IPS-18a (cell line): ENCODE data around the gene SGCE.

Experiments used
- H3K27ac ChIP-seq: one replicate; pipeline ENCODE4 v1.5.1; 2013; ENCODE audit warnings: low read length
- H3K27me3 ChIP-seq: one replicate; pipeline ENCODE4 v1.6.1; 2013; ENCODE audit warnings: mild to moderate bottlenecking, low read length; ENCODE audit not compliant: control insufficient read depth, insufficient read depth
- H3K36me3 ChIP-seq: one replicate; pipeline ENCODE4 v1.6.1; 2013; ENCODE audit warnings: low read depth, low read length; ENCODE audit not compliant: control insufficient read depth
- H3K4me1 ChIP-seq: one replicate; pipeline ENCODE4 v1.6.1; 2013; ENCODE audit warnings: low read depth, low read length; ENCODE audit not compliant: control insufficient read depth
- H3K4me3 ChIP-seq: one replicate; pipeline ENCODE4 v1.5.1; 2013; ENCODE audit warnings: low read length
- H3K9ac ChIP-seq: one replicate; pipeline ENCODE4 v1.6.1; 2013; ENCODE audit warnings: mild to moderate bottlenecking, low read length, moderate library complexity
- H3K9me3 ChIP-seq: one replicate; pipeline ENCODE4 v1.6.1; 2013; ENCODE audit warnings: low read depth, low read length; ENCODE audit not compliant: control insufficient read depth

The SGCE gene

DNA sequence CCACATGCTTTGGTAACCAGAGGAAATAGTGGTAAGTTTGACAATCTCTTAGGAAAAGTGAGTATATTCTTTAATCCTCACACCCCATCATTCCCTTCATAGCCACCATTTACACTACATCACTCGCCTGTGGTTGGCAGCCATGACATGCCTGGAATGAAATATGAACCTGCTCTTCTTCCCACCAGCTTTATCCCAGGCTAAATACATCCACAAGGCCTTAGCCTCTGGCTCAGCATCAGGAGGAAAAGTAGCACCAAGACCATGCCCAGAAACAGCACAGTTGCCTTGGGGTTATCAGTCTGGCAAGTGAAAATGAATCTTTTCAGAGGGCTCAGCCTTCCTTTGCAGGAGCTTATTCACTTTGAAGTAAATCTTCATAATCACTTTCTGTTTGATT lies 40.3 kb downstream of the SGCE start:
- H3K27ac ChIP-seq, result no peak overlapping the region
- no peak overlapping the region for H3K9ac ChIP-seq
- no peaks in the 10 kb centered on the region for H3K27me3 ChIP-seq
- H3K4me3 ChIP-seq, result no peak overlapping the region
- H3K4me1 ChIP-seq, result no peaks in the 10 kb centered on the region
- no peaks in the 10 kb centered on the region for H3K36me3 ChIP-seq
- H3K9me3 ChIP-seq, result no peaks in the 10 kb centered on the region

DNA sequence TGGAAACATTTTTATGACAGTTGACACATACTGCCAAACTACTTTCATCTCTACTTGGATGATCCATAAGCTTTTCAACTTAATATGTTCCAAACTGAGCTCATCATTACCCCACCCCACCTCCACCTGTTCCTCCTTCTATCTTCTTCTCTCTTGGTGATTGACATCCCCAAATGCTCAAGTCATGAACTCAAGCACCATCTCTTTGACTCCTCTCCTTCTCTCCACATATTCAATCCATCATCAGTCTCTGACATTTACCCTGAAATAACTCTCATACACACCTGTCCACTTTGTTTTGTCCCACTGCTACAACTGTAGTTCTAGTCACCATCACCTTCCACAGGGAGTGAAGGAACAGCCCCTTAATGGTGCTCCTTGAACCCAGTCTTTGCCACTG lies 43.3 kb downstream of the SGCE start:
- no peak overlapping the region for H3K4me3 ChIP-seq
- no peaks in the 10 kb centered on the region for H3K4me1 ChIP-seq
- no peak overlapping the region for H3K9ac ChIP-seq
- no peaks in the 10 kb centered on the region for H3K36me3 ChIP-seq
- H3K27me3 ChIP-seq, result no peaks in the 10 kb centered on the region
- no peaks in the 10 kb centered on the region for H3K9me3 ChIP-seq
- H3K27ac ChIP-seq, result no peak overlapping the region

DNA sequence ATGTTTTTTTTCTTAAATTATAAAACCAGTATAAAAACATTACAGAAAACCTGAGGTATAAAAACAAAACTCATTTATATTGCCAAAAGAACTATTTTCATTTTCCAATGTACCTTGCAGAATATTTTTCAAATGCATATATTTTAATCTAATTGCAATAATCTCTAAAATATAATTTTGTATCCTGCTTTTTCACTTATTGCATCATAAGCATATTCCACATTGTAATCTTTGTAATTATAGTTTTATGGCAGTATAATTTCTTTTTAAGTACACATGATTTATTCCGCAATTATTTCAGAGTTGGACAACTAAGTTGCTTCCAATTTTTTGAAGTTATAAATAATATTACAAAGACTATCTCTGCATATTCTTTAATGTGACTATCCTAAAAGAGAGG lies 43.7 kb downstream of the SGCE start:
- H3K36me3 ChIP-seq, result no peaks in the 10 kb centered on the region
- no peak overlapping the region for H3K27ac ChIP-seq
- H3K4me1 ChIP-seq, result no peaks in the 10 kb centered on the region
- no peak overlapping the region for H3K4me3 ChIP-seq
- no peaks in the 10 kb centered on the region for H3K27me3 ChIP-seq
- no peaks in the 10 kb centered on the region for H3K9me3 ChIP-seq
- H3K9ac ChIP-seq, result no peak overlapping the region

DNA sequence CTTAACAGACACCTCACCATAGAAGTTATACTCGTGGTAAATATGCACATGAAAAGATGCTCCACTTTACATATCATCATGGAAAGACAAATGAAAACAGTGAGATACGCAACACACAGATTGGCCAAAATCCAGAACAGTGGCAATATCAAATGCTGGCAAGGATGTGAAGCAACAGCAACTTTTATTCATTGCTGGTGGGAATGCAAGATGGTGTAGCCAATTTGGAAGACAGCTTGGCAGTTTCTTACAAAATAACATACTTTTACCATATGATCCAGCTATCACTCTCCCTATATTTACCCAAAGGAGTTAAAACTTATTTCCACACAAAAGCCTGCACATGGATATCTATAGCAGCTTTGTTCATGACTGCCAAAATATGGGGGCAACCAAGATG lies 46.4 kb downstream of the SGCE start:
- no peak overlapping the region for H3K27ac ChIP-seq
- no peaks in the 10 kb centered on the region for H3K36me3 ChIP-seq
- no peaks in the 10 kb centered on the region for H3K4me1 ChIP-seq
- H3K9ac ChIP-seq, result no peak overlapping the region
- H3K27me3 ChIP-seq, result no peaks in the 10 kb centered on the region
- no peaks in the 10 kb centered on the region for H3K9me3 ChIP-seq
- H3K4me3 ChIP-seq, result no peak overlapping the region

DNA sequence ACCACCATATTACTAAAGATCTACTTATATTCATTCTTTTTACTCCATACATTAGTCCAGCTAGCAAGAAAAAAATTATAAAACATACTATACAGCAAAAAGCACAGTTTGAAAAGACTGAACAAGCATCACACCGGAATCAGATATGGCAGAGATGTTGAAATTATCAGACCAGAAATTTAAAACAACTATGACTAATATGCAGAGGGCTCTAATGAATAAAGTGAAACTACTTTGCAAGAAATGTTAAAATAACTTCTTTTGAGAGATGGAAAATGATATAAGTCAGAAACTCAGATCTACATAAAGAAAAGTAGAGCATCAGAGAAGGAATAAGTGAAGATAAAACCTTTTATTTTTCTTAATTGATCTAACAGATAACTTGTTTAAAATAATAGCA lies 50.9 kb downstream of the SGCE start:
- Histone ChIP-seq H3K9me3 (no peaks in the 10 kb centered on the region), H3K27me3 (no peaks in the 10 kb centered on the region), H3K4me1 (no peaks in the 10 kb centered on the region), H3K9ac (no peak overlapping the region), H3K36me3 (no peaks in the 10 kb centered on the region), H3K4me3 (no peak overlapping the region), H3K27ac (no peak overlapping the region)

DNA sequence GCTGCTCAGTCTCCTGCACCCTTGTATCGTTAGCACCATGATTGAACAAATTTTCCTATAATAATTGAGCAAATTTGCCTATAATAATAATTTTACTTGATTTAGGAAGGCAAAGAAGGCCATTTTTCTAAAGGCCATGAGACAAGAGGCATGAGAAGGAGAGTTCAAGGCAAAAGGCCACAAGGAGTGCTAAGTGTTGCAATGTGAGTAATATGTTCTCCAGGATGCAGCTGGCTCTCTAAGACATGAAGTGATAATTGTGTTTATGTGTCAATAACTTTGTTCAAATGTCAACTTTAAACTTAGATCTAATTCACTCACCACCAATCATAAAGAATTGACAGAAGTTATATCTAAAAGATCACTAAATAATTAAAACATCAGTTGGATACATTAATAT lies 53.8 kb downstream of the SGCE start:
- Histone ChIP-seq H3K9ac (no peak overlapping the region), H3K4me3 (no peak overlapping the region), H3K27me3 (no peaks in the 10 kb centered on the region), H3K36me3 (peaks cover 10% of the 10 kb centered on the region), H3K9me3 (no peaks in the 10 kb centered on the region), H3K4me1 (no peaks in the 10 kb centered on the region), H3K27ac (no peak overlapping the region)

DNA sequence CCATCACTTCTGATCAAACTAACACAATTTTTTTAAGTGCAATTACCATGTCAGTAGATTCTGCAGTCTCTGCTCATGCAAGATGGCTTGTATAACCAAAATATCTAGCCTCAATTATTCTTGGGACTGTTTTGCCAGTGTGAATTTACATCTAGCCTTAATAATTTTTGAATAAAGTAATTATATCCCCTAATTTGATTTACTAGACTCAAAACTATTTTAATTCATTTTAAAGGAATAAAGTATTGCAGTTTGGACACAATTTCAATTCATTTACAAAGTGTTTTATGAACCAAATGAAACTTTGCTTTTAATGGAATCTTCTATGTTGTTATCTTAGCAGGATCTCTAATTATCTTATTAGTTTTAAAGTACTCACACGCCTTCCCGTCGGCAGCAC lies 55.7 kb downstream of the SGCE start:
- H3K4me1 ChIP-seq, result no peaks in the 10 kb centered on the region
- H3K4me3 ChIP-seq, result no peak overlapping the region
- peaks cover 17% of the 10 kb centered on the region for H3K36me3 ChIP-seq
- H3K9ac ChIP-seq, result no peak overlapping the region
- H3K9me3 ChIP-seq, result no peaks in the 10 kb centered on the region
- H3K27ac ChIP-seq, result no peak overlapping the region
- no peaks in the 10 kb centered on the region for H3K27me3 ChIP-seq

DNA sequence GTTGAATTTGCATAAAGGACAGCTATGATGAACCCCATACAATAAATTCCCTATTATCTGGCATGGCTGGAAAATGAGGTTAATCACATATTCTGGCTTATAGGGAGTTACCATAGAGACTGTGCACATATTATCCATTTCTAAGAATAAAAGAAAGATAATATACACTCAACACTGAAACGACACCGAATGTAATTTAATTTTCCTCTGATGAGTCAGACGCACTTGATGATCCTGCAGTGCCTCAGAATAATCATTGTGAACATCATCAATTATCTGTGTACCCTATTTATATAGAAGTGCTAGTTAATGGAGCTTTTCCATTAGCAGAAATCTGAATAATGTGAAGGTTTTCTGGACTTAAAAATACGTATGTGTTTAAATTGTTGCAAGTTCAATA lies 60.2 kb downstream of the SGCE start:
- Histone ChIP-seq H3K4me3 (no peak overlapping the region), H3K4me1 (peaks cover 5% of the 10 kb centered on the region), H3K9me3 (no peaks in the 10 kb centered on the region), H3K27ac (no peak overlapping the region), H3K9ac (no peak overlapping the region), H3K36me3 (peaks cover 17% of the 10 kb centered on the region), H3K27me3 (no peaks in the 10 kb centered on the region)

DNA sequence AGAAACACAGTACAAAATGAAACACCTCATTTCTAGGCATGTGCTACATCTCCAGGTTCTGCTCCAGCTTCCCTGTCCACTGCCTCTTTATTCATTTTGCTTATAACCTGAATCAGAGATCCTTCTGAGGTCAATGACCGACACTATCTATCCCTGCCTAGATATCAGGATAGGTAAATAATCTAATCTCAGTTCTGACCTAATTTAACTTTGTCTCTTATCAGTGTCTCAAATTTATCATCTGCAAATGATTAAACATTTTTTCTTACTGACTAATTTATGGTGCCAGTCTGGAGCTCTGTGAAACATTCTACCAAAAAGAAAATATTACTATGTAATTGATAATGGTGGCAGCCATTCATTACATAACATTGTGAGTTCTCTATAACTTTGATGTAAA lies 61.1 kb downstream of the SGCE start:
- Histone ChIP-seq H3K4me3 (no peak overlapping the region), H3K4me1 (peaks cover 5% of the 10 kb centered on the region), H3K27ac (no peak overlapping the region), H3K9me3 (no peaks in the 10 kb centered on the region), H3K9ac (no peak overlapping the region), H3K36me3 (peaks cover 17% of the 10 kb centered on the region), H3K27me3 (no peaks in the 10 kb centered on the region)

DNA sequence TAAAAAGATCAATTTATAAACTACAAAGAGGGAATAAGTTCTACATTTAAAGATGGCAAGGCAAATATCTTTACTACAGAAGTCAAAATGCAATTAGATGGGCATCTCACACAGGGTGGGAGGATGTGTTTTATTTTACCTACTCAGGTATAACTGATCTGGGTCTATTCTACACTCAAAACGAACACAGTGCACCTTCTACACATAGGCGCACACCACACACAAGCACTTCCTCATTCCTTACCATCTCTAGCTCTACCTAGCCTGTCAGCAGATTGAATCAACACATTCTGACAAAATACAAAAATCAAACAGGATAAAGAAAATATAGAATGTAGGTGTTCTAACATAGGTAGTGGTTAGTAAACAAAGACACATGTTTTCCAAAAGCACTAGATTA lies 64.8 kb downstream of the SGCE start:
- Histone ChIP-seq H3K4me1 (peaks cover 5% of the 10 kb centered on the region), H3K9me3 (no peaks in the 10 kb centered on the region), H3K27ac (no peak overlapping the region), H3K27me3 (no peaks in the 10 kb centered on the region), H3K4me3 (no peak overlapping the region), H3K36me3 (peaks cover 3% of the 10 kb centered on the region), H3K9ac (no peak overlapping the region)

DNA sequence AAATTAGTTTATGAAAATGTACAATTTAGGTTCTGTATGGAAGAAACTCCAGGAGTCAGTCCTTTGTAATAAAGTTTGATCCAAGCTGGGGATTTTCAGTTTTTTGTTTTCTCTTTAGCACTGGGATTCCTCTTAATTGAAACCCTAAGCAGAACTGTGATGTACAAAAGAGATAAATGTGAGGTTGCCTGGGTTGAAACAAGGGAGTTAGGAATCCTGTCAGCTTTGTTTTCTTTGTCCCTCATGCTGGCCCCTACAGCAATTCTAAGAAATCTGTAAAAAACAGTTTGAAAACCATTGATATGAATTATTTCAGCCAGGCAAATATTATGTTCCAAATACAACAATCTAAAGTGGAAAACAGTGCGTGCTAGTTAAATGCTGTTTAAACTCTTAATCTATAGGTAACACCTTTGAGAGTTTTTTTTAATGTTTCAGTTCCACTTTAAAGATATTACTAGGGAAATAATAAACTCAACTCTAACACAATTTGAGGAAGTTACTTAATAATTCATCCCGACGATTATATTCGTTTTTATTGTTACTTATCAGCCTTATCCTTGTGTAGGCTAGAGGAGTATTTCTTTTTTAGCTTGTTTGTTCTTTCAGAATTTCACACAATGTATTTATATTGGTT lies 65.3 kb downstream of the SGCE start:
- Histone ChIP-seq H3K27ac (no peak overlapping the region), H3K27me3 (no peaks in the 10 kb centered on the region), H3K4me1 (peaks cover 5% of the 10 kb centered on the region), H3K36me3 (no peaks in the 10 kb centered on the region), H3K9me3 (no peaks in the 10 kb centered on the region), H3K9ac (no peak overlapping the region), H3K4me3 (no peak overlapping the region)

DNA sequence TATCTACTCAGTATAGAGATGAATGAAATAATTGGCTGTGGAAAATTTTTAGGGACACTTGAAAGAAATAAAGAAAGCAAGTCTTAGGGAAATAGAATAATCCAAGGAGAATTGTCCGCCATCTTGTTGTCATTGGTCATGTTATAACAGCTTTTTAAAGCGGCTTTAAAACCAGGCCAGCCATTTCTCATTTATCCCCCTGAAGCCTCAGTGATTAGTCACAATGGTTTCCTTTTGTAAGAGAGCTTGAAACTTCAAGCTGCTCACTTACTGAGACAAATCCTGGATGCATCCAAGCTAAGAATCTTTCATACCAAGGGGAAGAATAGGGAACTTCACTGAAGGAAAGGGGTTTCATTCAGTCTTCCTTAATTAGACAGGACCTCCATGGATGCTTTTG lies 67.9 kb downstream of the SGCE start:
- Histone ChIP-seq H3K9ac (no peak overlapping the region), H3K27me3 (no peaks in the 10 kb centered on the region), H3K27ac (no peak overlapping the region), H3K4me1 (peaks cover 5% of the 10 kb centered on the region), H3K9me3 (no peaks in the 10 kb centered on the region), H3K36me3 (no peaks in the 10 kb centered on the region), H3K4me3 (no peak overlapping the region)
